Germinal center (tissue), 1 donor: Measurements from ENCODE around the gene ZNF534.
"Not testable (repeated sequence)": the region's sequence is repeated elsewhere in the genome, so short reads cannot be mapped to it uniquely, and the experiment has no call there.

Experiments
- DNase-seq: peaks from one replicate; pipeline ENCODE4 v3.0.0; 2012; ENCODE audit warnings: mixed read lengths, low spot score

Gene ZNF534

DNA sequence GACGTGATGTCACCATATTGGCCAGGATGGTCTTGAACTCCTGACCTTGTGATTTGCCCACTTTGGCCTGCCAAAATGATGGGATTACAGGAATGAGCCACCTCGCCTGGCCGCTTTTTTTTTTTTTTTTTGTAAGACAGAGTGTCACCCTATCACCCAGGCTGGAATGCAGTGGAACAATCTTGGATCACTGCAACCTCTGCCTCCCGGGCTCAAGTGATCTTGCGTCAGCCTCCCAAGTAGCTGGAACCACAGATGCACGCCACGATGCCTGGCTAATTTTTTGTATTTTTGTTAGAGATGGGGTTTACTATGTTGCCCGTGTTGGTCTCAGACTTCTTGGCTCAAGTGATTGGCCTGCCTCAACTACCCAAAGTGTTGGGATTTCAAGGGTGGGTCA is 69.6 kb downstream of the ZNF534 start:
- no peak for DNase-seq

DNA sequence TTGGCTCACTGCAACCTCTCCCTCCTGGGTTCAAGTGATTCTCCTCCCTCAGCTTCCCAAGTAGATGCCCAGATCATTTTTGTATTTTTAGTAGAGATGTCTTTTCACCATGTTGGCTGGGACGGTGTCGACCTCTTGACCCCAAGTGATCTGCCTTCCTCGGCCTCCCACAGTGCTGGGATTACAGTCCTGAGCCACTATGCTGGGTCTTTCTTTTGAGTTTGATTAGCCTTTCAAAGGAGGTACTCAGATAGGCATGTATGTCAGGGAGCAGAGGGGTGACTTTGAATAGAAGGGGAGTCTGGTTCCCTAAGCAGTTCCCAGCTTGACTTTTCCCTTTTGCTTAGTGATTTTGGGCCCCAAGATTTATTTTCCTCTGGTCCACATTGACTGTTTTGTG is 71.5 kb downstream of the ZNF534 start:
- not testable (repeated sequence) for DNase-seq

DNA sequence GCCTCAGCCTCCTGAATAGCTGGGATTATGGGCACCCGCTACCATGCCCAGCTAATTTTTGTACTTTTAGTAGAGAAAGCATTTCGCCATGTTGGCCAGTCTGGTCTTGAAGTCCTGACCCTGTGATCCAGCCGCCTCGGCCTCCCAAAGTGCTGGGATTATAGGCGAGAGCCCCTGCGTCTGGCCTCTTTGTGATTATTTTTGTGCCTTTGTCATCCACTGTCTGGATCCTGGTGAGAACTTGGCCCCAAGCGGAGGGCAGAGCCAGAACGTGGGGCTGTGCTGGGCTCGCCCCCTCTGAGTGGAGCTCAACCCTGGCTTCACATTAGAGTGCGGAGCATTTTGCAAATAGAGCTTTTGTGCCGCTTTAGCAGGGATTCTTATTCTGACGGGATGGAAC is 72.0 kb downstream of the ZNF534 start:
- DNase-seq: not testable (repeated sequence)
